B cell (primary cell): ENCODE data around the gene ARHGDIG. TPM values are rescaled to one million over a fixed set of nuclear protein-coding genes. Genes with fewer than 3 reads are reported as not detected.

ENCODE experiments used
- ATAC-seq: fragments of 200-7000 bp; cut with Tn5 transposase; one replicate; pipeline ENCODE4 v1.10.0; 2021; ENCODE audit warnings: low read depth, mild to moderate bottlenecking, moderate number of reproducible peaks, moderate library complexity
- CTCF ChIA-PET: fragments of 350-600 bp; sonication (Branson Sonifier 250); formaldehyde crosslinking; loops from one replicate; lab custom pipeline; 2021; ENCODE audit warnings: antibody characterized with exemption, inconsistent platforms; lab: Charles Lee
- POLR2A ChIA-PET: fragments of 350-600 bp; sonication (Branson Sonifier 250); formaldehyde crosslinking; loops from one replicate; lab custom pipeline; 2021; ENCODE audit warnings: antibody characterized with exemption; lab: Charles Lee
- DNase-seq: peaks from one replicate; pipeline ENCODE4 v3.0.0; 2013
- H2AFZ ChIP-seq: 2 replicates; pipeline ENCODE4 v1.6.1; 2012; ENCODE audit warnings: mild to moderate bottlenecking, low read depth, low read length; ENCODE audit not compliant: insufficient read depth, poor library complexity, severe bottlenecking
- H3K27ac ChIP-seq, 2 donors: 1 replicate in 1 of 2; 2 replicates in 1 of 2; pipeline ENCODE4 v1.5.1; 2012 to 2013; ENCODE audit warnings: low read length in 2 of 2, mild to moderate bottlenecking in 2 of 2, moderate library complexity in 1 of 2
- H3K27me3 ChIP-seq, 4 experiments: fragments of 200-600 bp in 1 of 4; sonication (generic) in 1 of 4; replicated peaks in 1 of 4; 1 replicate in 2 of 4; 2 replicates in 2 of 4; pipeline versions ENCODE4 v1.6.1 to v1.7.0; 2013 to 2016; ENCODE audit warnings: low read length in 3 of 4, mild to moderate bottlenecking in 2 of 4, mixed read lengths in 1 of 4, moderate library complexity in 1 of 4; ENCODE audit not compliant: insufficient read depth in 4 of 4, control insufficient read depth in 3 of 4; ENCODE audit errors: control extremely low read depth in 1 of 4
- H3K36me3 ChIP-seq, 2 experiments: replicated peaks in 1 of 2; 1 replicate in 1 of 2; 2 replicates in 1 of 2; pipeline versions ENCODE4 v1.6.1 to v1.7.1; 2013; ENCODE audit warnings: low read length in 1 of 2; ENCODE audit not compliant: insufficient read depth in 2 of 2, control insufficient read depth in 1 of 2; ENCODE audit errors: control extremely low read depth in 1 of 2, extremely low read depth in 1 of 2
- H3K4me1 ChIP-seq, 2 donors: fragments of 200-600 bp in 1 of 2; sonication (generic) in 1 of 2; 1 replicate in 1 of 2; 2 replicates in 1 of 2; pipeline versions ENCODE4 v1.5.1 to v1.6.1; 2013 to 2017; ENCODE audit warnings: low read length in 2 of 2; ENCODE audit not compliant: control insufficient read depth in 2 of 2, insufficient read depth in 2 of 2
- H3K4me2 ChIP-seq: replicated peaks from 2 replicates; pipeline ENCODE3; 2012; ENCODE audit warnings: mild to moderate bottlenecking, low read depth, low read length; ENCODE audit not compliant: poor library complexity, severe bottlenecking
- H3K4me3 ChIP-seq, 5 experiments: fragments of 200-600 bp in 1 of 5; sonication (generic) in 1 of 5; 1 replicate in 3 of 5; 2 replicates in 2 of 5; pipeline versions ENCODE4 v1.5.1 to v1.7.0; 2011 to 2016; ENCODE audit warnings: low read length in 4 of 5, mild to moderate bottlenecking in 4 of 5, low read depth in 2 of 5, control low read depth in 1 of 5, moderate library complexity in 1 of 5; ENCODE audit not compliant: insufficient read depth in 1 of 5; ENCODE audit errors: control extremely low read depth in 1 of 5, extremely low read depth in 1 of 5
- H3K79me2 ChIP-seq: fragments of 200-600 bp; sonication (generic); one replicate; pipeline ENCODE4 v1.6.0; 2016; ENCODE audit warnings: low read length; ENCODE audit not compliant: control insufficient read depth, insufficient read depth
- H3K9ac ChIP-seq: fragments of 200-600 bp; sonication (generic); 2 replicates; pipeline ENCODE4 v1.6.1; 2017; ENCODE audit warnings: mild to moderate bottlenecking, low read length, moderate library complexity
- H3K9me3 ChIP-seq, 3 donors: one replicate each; pipeline versions ENCODE4 v1.6.1 to v1.7.1; 2013; ENCODE audit warnings: low read length in 2 of 3; ENCODE audit not compliant: control insufficient read depth in 2 of 3, insufficient read depth in 1 of 3; ENCODE audit errors: control extremely low read depth in 1 of 3
- H4K20me1 ChIP-seq: 2 replicates; pipeline ENCODE4 v1.6.0; 2012; ENCODE audit warnings: mild to moderate bottlenecking, low read length; ENCODE audit not compliant: insufficient read depth, control insufficient read depth, poor library complexity, severe bottlenecking
- H3K27ac Mint-ChIP-seq: one replicate; pipeline ENCODE4 v1.8.0; 2021; ENCODE audit warnings: mixed read lengths
- H3K27me3 Mint-ChIP-seq: one replicate; pipeline ENCODE4 v1.8.0; 2021; ENCODE audit warnings: mixed read lengths
- H3K4me1 Mint-ChIP-seq: one replicate; pipeline ENCODE4 v1.8.0; 2021; ENCODE audit warnings: mixed read lengths
- H3K4me3 Mint-ChIP-seq: one replicate; pipeline ENCODE4 v1.8.0; 2021; ENCODE audit warnings: mixed read lengths
- H3K9me3 Mint-ChIP-seq: one replicate; pipeline ENCODE4 v1.8.0; 2022; ENCODE audit warnings: mixed read lengths; ENCODE audit not compliant: insufficient read depth
- EZH2 ChIP-seq: IDR thresholded peaks from 2 replicates; pipeline ENCODE4 v1.6.1; 2012; ENCODE audit warnings: borderline replicate concordance, low read depth, mild to moderate bottlenecking, moderate library complexity, low read length; ENCODE audit not compliant: insufficient read depth, poor library complexity, severe bottlenecking
- WGBS: methylation state at CpG from one replicate; pipeline ENCODE4 v1.1.5; 2013; ENCODE audit warnings: missing lambda C conversion rate; ENCODE audit not compliant: insufficient coverage; 5-methylcytosine and 5-hydroxymethylcytosine counted together
- intact Hi-C: fragments of 100-400 bp; cut with micrococcal nuclease; formaldehyde crosslinking; loops from one replicate; pipeline ENCODE4 v1.10.0; 2022
- polyA plus RNA-seq: library from polyadenylated mRNA; depleted of rRNA; stranded (reverse); fragments of >200 nt; gene quantifications from 2 replicates; pipeline ENCODE4 v1.2.3, GENCODE V29; 2012
- total RNA-seq, 2 donors: library from RNA; stranded (reverse); fragments of 120-200 nt in 1 of 2; gene quantifications; 1 replicate in 1 of 2; 2 replicates in 1 of 2; pipeline versions ENCODE4 v1.2.3 to v1.2.4, GENCODE V29; 2013 to 2022
- TF ChIP-seq, protein P1 (sequence below): fragments of 200-600 bp; IDR thresholded peaks from one replicate; pipeline ENCODE4 v1.8.0; 2022; ENCODE audit warnings: antibody characterized with exemption, mild to moderate bottlenecking

ARHGDIG gene
- total and polyA plus RNA-seq, 2 donors (not counting 1 experiment from before 2014, with no cell fraction given) = 0.64 TPM; not detected in 1

DNA sequence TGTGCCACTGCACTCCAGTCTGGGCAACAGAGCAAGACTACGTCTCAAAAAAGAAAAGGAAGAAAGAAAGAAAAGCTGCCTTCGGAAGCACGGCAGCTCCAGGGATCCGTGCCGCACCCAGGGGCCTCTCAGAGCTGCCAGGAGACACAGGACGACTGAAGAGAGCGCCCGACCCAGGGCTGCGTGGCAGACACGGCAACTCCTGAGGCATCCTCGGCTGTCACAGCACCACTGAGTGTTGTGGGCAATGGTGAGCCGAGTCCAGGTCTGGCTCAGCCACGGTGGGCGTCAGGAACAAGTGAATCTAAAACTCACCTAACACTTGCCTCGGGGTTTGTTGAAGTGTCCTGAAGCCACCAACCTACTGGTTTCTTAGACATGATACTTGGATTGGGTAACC is 31.3 kb downstream of the ARHGDIG start:
- Histone ChIP-seq H3K79me2 (peaks cover 61% of the 10 kb centered on the region), H4K20me1 (peaks cover 61% of the 10 kb centered on the region), H3K4me3 (no peak overlapping the region), H3K9ac (no peak overlapping the region), H3K9me3 (no peaks in the 10 kb centered on the region), H3K4me2 (no peak overlapping the region), H3K27me3 (no peaks in the 10 kb centered on the region), H3K36me3 (peaks cover 1 to 45% of the 10 kb centered on the region in 2 experiments), H3K4me1 (no peaks in the 10 kb centered on the region), H2AFZ (no peak overlapping the region), H3K27ac (no peak overlapping the region)
- intact Hi-C loops = no loop called here
- TF ChIP-seq, protein P1, sequence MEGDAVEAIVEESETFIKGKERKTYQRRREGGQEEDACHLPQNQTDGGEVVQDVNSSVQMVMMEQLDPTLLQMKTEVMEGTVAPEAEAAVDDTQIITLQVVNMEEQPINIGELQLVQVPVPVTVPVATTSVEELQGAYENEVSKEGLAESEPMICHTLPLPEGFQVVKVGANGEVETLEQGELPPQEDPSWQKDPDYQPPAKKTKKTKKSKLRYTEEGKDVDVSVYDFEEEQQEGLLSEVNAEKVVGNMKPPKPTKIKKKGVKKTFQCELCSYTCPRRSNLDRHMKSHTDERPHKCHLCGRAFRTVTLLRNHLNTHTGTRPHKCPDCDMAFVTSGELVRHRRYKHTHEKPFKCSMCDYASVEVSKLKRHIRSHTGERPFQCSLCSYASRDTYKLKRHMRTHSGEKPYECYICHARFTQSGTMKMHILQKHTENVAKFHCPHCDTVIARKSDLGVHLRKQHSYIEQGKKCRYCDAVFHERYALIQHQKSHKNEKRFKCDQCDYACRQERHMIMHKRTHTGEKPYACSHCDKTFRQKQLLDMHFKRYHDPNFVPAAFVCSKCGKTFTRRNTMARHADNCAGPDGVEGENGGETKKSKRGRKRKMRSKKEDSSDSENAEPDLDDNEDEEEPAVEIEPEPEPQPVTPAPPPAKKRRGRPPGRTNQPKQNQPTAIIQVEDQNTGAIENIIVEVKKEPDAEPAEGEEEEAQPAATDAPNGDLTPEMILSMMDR = no peak
- TF ChIP-seq EZH2 = no peak
- Mint-ChIP-seq H3K9me3 (no peaks in the 10 kb centered on the region), H3K4me1 (peaks cover 6% of the 10 kb centered on the region), H3K27me3 (no peaks in the 10 kb centered on the region), H3K27ac (no peak overlapping the region), H3K4me3 (no peak overlapping the region)
- no peak for DNase-seq
- 98% methylated on average over 15 of the region's 15 CpGs for WGBS
- CTCF ChIA-PET = no interaction called here
- ATAC-seq = no peak
- POLR2A ChIA-PET = no interaction called here

DNA sequence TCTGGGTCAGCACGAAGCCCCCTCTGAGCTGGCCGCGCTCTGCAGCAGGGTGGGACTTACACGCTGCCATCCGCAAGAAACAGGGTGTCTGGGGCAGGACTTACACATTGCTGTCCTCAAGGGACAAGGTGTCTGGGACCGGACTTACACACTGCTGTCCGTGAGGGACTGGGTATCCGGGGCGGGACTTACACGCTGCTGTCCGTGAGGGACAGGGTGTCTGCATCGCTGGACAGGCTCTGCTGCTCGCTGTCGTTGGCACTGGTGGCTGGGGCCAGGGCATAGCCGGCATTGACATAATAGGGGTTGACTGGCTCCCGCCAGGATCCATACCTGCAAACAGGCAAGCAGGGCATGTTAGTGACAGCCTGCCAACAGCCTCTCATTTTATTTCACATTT is 34.0 kb downstream of the ARHGDIG start:
- H3K27me3 ChIP-seq = no peaks in the 10 kb centered on the region
- H3K36me3 ChIP-seq = peaks cover 1 to 50% of the 10 kb centered on the region in 2 experiments

More for the DNA sequence above, 34.0 kb downstream of the ARHGDIG start:
- Histone ChIP-seq H2AFZ (no peak overlapping the region), H3K79me2 (peaks cover 79% of the 10 kb centered on the region), H3K9ac (no peak overlapping the region), H3K9me3 (no peaks in the 10 kb centered on the region), H4K20me1 (peaks cover 74% of the 10 kb centered on the region), H3K27ac (no peak overlapping the region), H3K4me2 (no peak overlapping the region), H3K4me3 (no peak overlapping the region), H3K4me1 (no peaks in the 10 kb centered on the region)
- WGBS = 97% methylated on average over 16 of the region's 16 CpGs
- no peak overlapping the region for H3K27ac Mint-ChIP-seq
- no peak for ATAC-seq
- peaks cover 3% of the 10 kb centered on the region for H3K4me1 Mint-ChIP-seq
- peak; percentile 5 for DNase-seq
- intact Hi-C loops = no loop called here
- ChIA-PET CTCF (no interaction called here), POLR2A (no interaction called here)
- H3K4me3 Mint-ChIP-seq = no peak overlapping the region
- no peaks in the 10 kb centered on the region for H3K27me3 Mint-ChIP-seq
- no peak for TF ChIP-seq EZH2
- TF ChIP-seq, protein P1 = no peak
- H3K9me3 Mint-ChIP-seq = no peaks in the 10 kb centered on the region
